K562 (cell line): ENCODE results near the gene PREX1. TPM values are rescaled to one million over a fixed set of nuclear protein-coding genes. Genes with fewer than 3 reads are reported as not detected.
A peak's percentile ranks its signal among the peaks of the same experiment; 100 is the strongest.

Experiments
- ATAC-seq: fragments of 200-7000 bp; cut with Tn5 transposase; 3 replicates; pipeline ENCODE4 v1.9.1; 2020; ENCODE audit warnings: moderate library complexity
- BruUV-seq: library from RNA; stranded (reverse); fragments of 400-500 nt; replicated peaks from 2 replicates; lab custom pipeline; 2021; lab: Mats Ljungman, UMichigan
- CTCF ChIA-PET: fragments of 300-600 bp; formaldehyde crosslinking; extraction: SDS; loops from one replicate; lab custom pipeline; 2021; ENCODE audit warnings: low intra/inter-chr PET ratio; lab: Yijun Ruan, JAX
- POLR2A ChIA-PET: fragments of 300-600, 350-650 bp; sonication (Branson Sonifier 250); formaldehyde crosslinking; extraction: SDS; loops from one replicate; lab custom pipeline; 2021; ENCODE audit warnings: antibody characterized with exemption, inconsistent platforms; lab: Yijun Ruan, JAX
- DNase-seq, 4 experiments: peaks; one replicate each; pipeline versions ENCODE4 v3.0.0 to v3.0.0-alpha.2; 2011 to 2018; ENCODE audit warnings: low spot score in 3 of 4, mixed read lengths in 3 of 4; ENCODE audit errors: extremely low read depth in 1 of 4
- FAIRE-seq: peaks from 2 replicates; lab custom pipeline; 2011; peaks lifted over from hg19 to GRCh38; lab: Jason Lieb, UNC
- H2AFZ ChIP-seq: 2 replicates; pipeline ENCODE4 v1.6.0; 2011; ENCODE audit warnings: low read depth, low read length, control low read depth, inconsistent platforms
- H3K27ac ChIP-seq: fragments of 200-600 bp; 3 replicates; pipeline ENCODE4 v1.8.0; 2011; ENCODE audit warnings: low read depth, mild to moderate bottlenecking, control low read depth, inconsistent platforms, low read length, moderate library complexity, mixed read lengths; ENCODE audit errors: extremely low read depth
- H3K27me3 ChIP-seq, 2 experiments: fragments of 300-600 bp in 1 of 2; 2 replicates in 1 of 2; 3 replicates in 1 of 2; pipeline versions ENCODE4 v1.6.0 to v1.8.0; 2011; ENCODE audit warnings: inconsistent platforms in 2 of 2, low read length in 2 of 2, mild to moderate bottlenecking in 1 of 2, mixed read lengths in 1 of 2, moderate library complexity in 1 of 2; ENCODE audit not compliant: control insufficient read depth in 2 of 2, insufficient read depth in 2 of 2
- H3K36me3 ChIP-seq: fragments of 300-600 bp; 3 replicates; pipeline ENCODE4 v1.8.0; 2011; ENCODE audit warnings: mild to moderate bottlenecking, low read length, inconsistent platforms; ENCODE audit not compliant: control insufficient read depth, insufficient read depth
- H3K4me1 ChIP-seq, 2 experiments: fragments of 200-600 bp in 1 of 2; replicated peaks in 1 of 2; 2 replicates in 1 of 2; 3 replicates in 1 of 2; pipeline versions ENCODE4 v1.5.1 to v1.8.0; 2011; ENCODE audit warnings: inconsistent platforms in 2 of 2, low read length in 2 of 2, mild to moderate bottlenecking in 1 of 2, mixed read lengths in 1 of 2, moderate library complexity in 1 of 2; ENCODE audit not compliant: control insufficient read depth in 2 of 2, insufficient read depth in 2 of 2
- H3K4me2 ChIP-seq: 2 replicates; pipeline ENCODE4 v1.6.1; 2011; ENCODE audit warnings: low read length, control low read depth, inconsistent platforms, mixed read lengths; ENCODE audit not compliant: insufficient read depth
- H3K4me3 ChIP-seq: fragments of 200-600 bp; sonication (generic), shearing (Covaris generic); 2 replicates; pipeline ENCODE4 v1.5.1; 2016; ENCODE audit warnings: control low read depth, inconsistent platforms
- H3K79me2 ChIP-seq: fragments of 200-600 bp; 3 replicates; pipeline ENCODE4 v1.8.0; 2011; ENCODE audit warnings: low read length, inconsistent platforms; ENCODE audit not compliant: control insufficient read depth, insufficient read depth
- H3K9ac ChIP-seq, 2 experiments: 2 replicates each; pipeline versions ENCODE4 v1.6.0 to v1.6.1; 2011; ENCODE audit warnings: low read depth in 2 of 2, low read length in 2 of 2, control low read depth in 1 of 2, inconsistent platforms in 1 of 2, mild to moderate bottlenecking in 1 of 2, mixed read lengths in 1 of 2; ENCODE audit not compliant: insufficient read depth in 1 of 2
- H3K9me1 ChIP-seq: one replicate; pipeline ENCODE4 v1.6.0; 2011; ENCODE audit warnings: inconsistent platforms, mild to moderate bottlenecking, low read length, moderate library complexity; ENCODE audit not compliant: control insufficient read depth, insufficient read depth
- H3K9me3 ChIP-seq: replicated peaks from 2 replicates; pipeline ENCODE4 v1.5.1; 2011; ENCODE audit warnings: low read depth, low read length, inconsistent platforms; ENCODE audit not compliant: control insufficient read depth, insufficient read depth
- H4K20me1 ChIP-seq: replicated peaks from 2 replicates; pipeline ENCODE4 v1.6.1; 2011; ENCODE audit warnings: low read length, inconsistent platforms, mixed read lengths; ENCODE audit not compliant: control insufficient read depth, insufficient read depth
- E2F8 ChIP-seq: fragments of 450-650 bp; IDR thresholded peaks from 2 replicates; pipeline ENCODE4 v1.7.1; 2018; ENCODE audit warnings: mild to moderate bottlenecking, low read depth; ENCODE audit not compliant: partially characterized antibody
- ETS2 ChIP-seq: IDR thresholded peaks from 2 replicates; pipeline ENCODE4 v1.6.1; 2016; ENCODE audit warnings: borderline replicate concordance, missing genetic modification characterization, mild to moderate bottlenecking, moderate library complexity, missing compliant biosample characterization; ENCODE audit not compliant: poor library complexity, severe bottlenecking
- KDM1A ChIP-seq, 2 experiments: fragments of 450-650 bp; IDR thresholded peaks; 2 replicates each; pipeline ENCODE4 v1.6.1; 2016; ENCODE audit warnings: mild to moderate bottlenecking in 2 of 2
- TGIF2 ChIP-seq: sonication (generic); formaldehyde crosslinking; IDR thresholded peaks from 2 replicates; pipeline ENCODE4 v1.8.1; 2022; ENCODE audit warnings: mild to moderate bottlenecking, missing genetic modification reagents, moderate library complexity
- WGBS: fragments of 100-300 bp; shearing (Covaris generic); methylation state at CpG from one replicate; pipeline ENCODE4 v1.1.6; 2016; ENCODE audit warnings: low coverage, mixed read lengths; ENCODE audit not compliant: insufficient coverage; ENCODE audit errors: missing lambda C conversion rate; 5-methylcytosine and 5-hydroxymethylcytosine counted together
- in situ Hi-C: fragments of 300-500 bp; cut with MboI; formaldehyde crosslinking; loops from 4 replicates; pipeline ENCODE4 v1.15.0; 2018; ENCODE audit warnings: inconsistent platforms, mixed read lengths
- intact Hi-C: fragments of 100-400 bp; cut with micrococcal nuclease; formaldehyde crosslinking; loops from 2 replicates; pipeline ENCODE4 v1.14.2; 2022
- polyA plus RNA-seq, 8 experiments: library from polyadenylated mRNA; depleted of rRNA in 4 of 8; stranded (reverse) in 5 of 8; unstranded in 3 of 8; fragments of >200 nt; fragmentation: Nextera tagmentation in 2 of 8; fragmentation: Illumina TruSeq in 1 of 8; extraction: Ambion mirVana in 2 of 8; extraction: Trizol in 1 of 8; gene quantifications; 2 replicates each; pipeline versions ENCODE4 v1.2.1 to v1.2.3, GENCODE V29; 2011 to 2014; ENCODE audit warnings: inconsistent platforms in 1 of 8, missing spikeins in 1 of 8
- total RNA-seq, 7 experiments: library from RNA; depleted of rRNA in 6 of 7; stranded (reverse); fragments of >200 nt in 6 of 7; fragmentation: Illumina TruSeq in 2 of 7; extraction: Trizol in 2 of 7; gene quantifications; 2 replicates each; pipeline versions ENCODE4 v1.2.1 to v1.2.3, GENCODE V29; 2011 to 2021; ENCODE audit warnings: low replicate concordance in 1 of 7
- TF ChIP-seq, protein P1 (sequence below), 3 experiments: fragments of 200-800 bp in 1 of 3; fragments of 250-450 bp in 1 of 3; fragments of 450-650 bp in 1 of 3; sonication (Bioruptor Pico) in 1 of 3; sonication (Bioruptor generic) in 1 of 3; formaldehyde crosslinking in 1 of 3; IDR thresholded peaks; 2 replicates each; pipeline versions ENCODE4 v1.6.1 to v1.8.0; 2016 to 2022; ENCODE audit warnings: mild to moderate bottlenecking in 2 of 3, missing genetic modification characterization in 2 of 3, missing compliant biosample characterization in 1 of 3, moderate library complexity in 1 of 3

PREX1 gene
- total and polyA plus RNA-seq, 9 of the 15 experiments (the other 6 are each of a cell fraction or from before 2014, with no cell fraction given), result 0.37 to 10.4 (median 4.8) TPM

- H3K9me1 ChIP-seq, result no peaks in the 10 kb centered on the region
- TF ChIP-seq, protein P1, sequence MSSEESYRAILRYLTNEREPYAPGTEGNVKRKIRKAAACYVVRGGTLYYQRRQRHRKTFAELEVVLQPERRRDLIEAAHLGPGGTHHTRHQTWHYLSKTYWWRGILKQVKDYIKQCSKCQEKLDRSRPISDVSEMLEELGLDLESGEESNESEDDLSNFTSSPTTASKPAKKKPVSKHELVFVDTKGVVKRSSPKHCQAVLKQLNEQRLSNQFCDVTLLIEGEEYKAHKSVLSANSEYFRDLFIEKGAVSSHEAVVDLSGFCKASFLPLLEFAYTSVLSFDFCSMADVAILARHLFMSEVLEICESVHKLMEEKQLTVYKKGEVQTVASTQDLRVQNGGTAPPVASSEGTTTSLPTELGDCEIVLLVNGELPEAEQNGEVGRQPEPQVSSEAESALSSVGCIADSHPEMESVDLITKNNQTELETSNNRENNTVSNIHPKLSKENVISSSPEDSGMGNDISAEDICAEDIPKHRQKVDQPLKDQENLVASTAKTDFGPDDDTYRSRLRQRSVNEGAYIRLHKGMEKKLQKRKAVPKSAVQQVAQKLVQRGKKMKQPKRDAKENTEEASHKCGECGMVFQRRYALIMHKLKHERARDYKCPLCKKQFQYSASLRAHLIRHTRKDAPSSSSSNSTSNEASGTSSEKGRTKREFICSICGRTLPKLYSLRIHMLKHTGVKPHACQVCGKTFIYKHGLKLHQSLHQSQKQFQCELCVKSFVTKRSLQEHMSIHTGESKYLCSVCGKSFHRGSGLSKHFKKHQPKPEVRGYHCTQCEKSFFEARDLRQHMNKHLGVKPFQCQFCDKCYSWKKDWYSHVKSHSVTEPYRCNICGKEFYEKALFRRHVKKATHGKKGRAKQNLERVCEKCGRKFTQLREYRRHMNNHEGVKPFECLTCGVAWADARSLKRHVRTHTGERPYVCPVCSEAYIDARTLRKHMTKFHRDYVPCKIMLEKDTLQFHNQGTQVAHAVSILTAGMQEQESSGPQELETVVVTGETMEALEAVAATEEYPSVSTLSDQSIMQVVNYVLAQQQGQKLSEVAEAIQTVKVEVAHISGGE (CRISPR knock-in tag; IDR thresholded peaks at IDR 0.05), result 0 out of 6 replicates have a peak, but pooled peaks of 1 of the 3 experiments have one; percentile 28
- TF ChIP-seq KDM1A (IDR thresholded peaks at IDR 0.05) (no peak), E2F8 (no peak), ETS2 (tag) (no peak), TGIF2 (CRISPR knock-in tag) (no peak)
- intact Hi-C loops (no loop called here), in situ Hi-C loops (no loop called here)
- POLR2A ChIA-PET, result interaction anchor here (0.8 to 1.3 kb wide), 2 partner anchors 11 to 12 kb away, joined by 4 read pairs; no protein-coding TSS in a partner anchor
- BruUV-seq, result no TSS peak
- H3K9ac ChIP-seq, result peak overlapping the region in 1 of 2 experiments; percentile 48; a peak in 1 of 4 replicates
- no peaks in the 10 kb centered on the region for H4K20me1 ChIP-seq
- no peak for ATAC-seq
- no peak overlapping the region for H3K4me3 ChIP-seq
- H3K79me2 ChIP-seq, result no peaks in the 10 kb centered on the region
- H3K4me1 ChIP-seq, result peaks cover 3 to 18% of the 10 kb centered on the region in 2 experiments; a peak in 4 of 5 replicates
- no peak for FAIRE-seq
- 62% methylated on average over 16 of the region's 17 CpGs for WGBS
- peak overlapping the region; percentile 3; the same call in 1 of the 2 replicates for H3K4me2 ChIP-seq
- no peaks in the 10 kb centered on the region for H3K27me3 ChIP-seq
- H3K36me3 ChIP-seq, result 0 out of 3 replicates have a peak, but pooled peaks cover 3% of the 10 kb centered on the region
- no peaks in the 10 kb centered on the region for H3K9me3 ChIP-seq
- no peak overlapping the region for H2AFZ ChIP-seq
- no peak overlapping the region for H3K27ac ChIP-seq
- CTCF ChIA-PET, result no interaction called here
- DNase-seq, result no peak
These were observed 47.6 kb upstream of the PREX1 start for GRCh38 chr20:48875233-48875913.
